ENCODE results near the gene TSHZ1.

The TSHZ1 gene

DNA sequence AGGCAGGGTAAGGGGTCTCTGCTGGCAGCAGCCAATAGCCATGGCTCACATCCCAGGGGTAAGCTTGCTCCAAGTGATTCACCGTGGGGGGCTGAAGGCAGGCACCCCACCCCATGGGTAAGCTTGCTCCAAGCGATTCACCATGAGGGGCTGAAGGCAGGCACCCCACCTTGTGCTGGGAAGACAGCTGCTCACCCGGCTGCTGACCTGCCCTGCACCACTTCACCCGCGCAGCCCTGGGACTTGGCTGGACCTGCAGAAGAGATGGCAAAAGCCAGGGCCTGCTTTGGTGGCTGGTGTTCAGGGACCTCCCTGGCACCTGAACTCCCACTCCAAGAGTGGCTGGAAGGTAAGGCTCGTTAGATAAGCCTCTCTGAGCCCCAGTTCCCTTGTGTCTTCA lies 20.9 kb upstream of the TSHZ1 start:
- TF ChIP-seq FOXM1 (IDR thresholded peaks at IDR 0.05; ENCODE audit: borderline replicate concordance) (no peak), SP1 (IDR thresholded peaks at IDR 0.05) (no peak), NFRKB (IDR thresholded peaks at IDR 0.05) (no peak), TARDBP (IDR thresholded peaks at IDR 0.05) (no peak), BHLHE40 (IDR thresholded peaks at IDR 0.05; ENCODE audit: borderline replicate concordance) (no peak), ZNF384 (IDR thresholded peaks at IDR 0.05) (no peak), L3MBTL2 (conservative IDR thresholded peaks at IDR 0.05) (no peak), SUZ12 (IDR thresholded peaks at IDR 0.05) (no peak), HDGF (IDR thresholded peaks at IDR 0.05; ENCODE audit: borderline replicate concordance) (no peak)
- POLR2A ChIA-PET, result no interaction called here
- DNase-seq (ENCODE audit: extremely low spot score), result no peak
- CTCF ChIA-PET, result no interaction called here

- DNase-seq (ENCODE audit: extremely low spot score), result no peak
- CTCF ChIA-PET, result no interaction called here
- TF ChIP-seq LEF1 (IDR thresholded peaks at IDR 0.05; ENCODE audit: borderline replicate concordance) (no peak), SP1 (IDR thresholded peaks at IDR 0.05) (no peak), ARNT (IDR thresholded peaks at IDR 0.05) (no peak), L3MBTL2 (conservative IDR thresholded peaks at IDR 0.05) (no peak), FOXK2 (IDR thresholded peaks at IDR 0.05) (no peak), ZNF384 (IDR thresholded peaks at IDR 0.05) (no peak), FOXA1 (IDR thresholded peaks at IDR 0.05) (no peak), BHLHE40 (IDR thresholded peaks at IDR 0.05; ENCODE audit: borderline replicate concordance) (no peak), NFRKB (IDR thresholded peaks at IDR 0.05) (no peak), FOXM1 (IDR thresholded peaks at IDR 0.05; ENCODE audit: borderline replicate concordance) (no peak)
- TF ChIP-seq, protein P1, sequence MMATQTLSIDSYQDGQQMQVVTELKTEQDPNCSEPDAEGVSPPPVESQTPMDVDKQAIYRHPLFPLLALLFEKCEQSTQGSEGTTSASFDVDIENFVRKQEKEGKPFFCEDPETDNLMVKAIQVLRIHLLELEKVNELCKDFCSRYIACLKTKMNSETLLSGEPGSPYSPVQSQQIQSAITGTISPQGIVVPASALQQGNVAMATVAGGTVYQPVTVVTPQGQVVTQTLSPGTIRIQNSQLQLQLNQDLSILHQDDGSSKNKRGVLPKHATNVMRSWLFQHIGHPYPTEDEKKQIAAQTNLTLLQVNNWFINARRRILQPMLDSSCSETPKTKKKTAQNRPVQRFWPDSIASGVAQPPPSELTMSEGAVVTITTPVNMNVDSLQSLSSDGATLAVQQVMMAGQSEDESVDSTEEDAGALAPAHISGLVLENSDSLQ (IDR thresholded peaks at IDR 0.05), result no peak
- POLR2A ChIA-PET, result no interaction called here
Measured at GRCh38 chr18:75192899-75193298, 17.7 kb upstream of the TSHZ1 start.

- ChIA-PET CTCF (no interaction called here), POLR2A (no interaction called here)
- no peak for DNase-seq (ENCODE audit: extremely low spot score)
- TF ChIP-seq L3MBTL2 (conservative IDR thresholded peaks at IDR 0.05) (no peak), FOXA1 (IDR thresholded peaks at IDR 0.05) (no peak), BHLHE40 (IDR thresholded peaks at IDR 0.05; ENCODE audit: borderline replicate concordance) (no peak), LEF1 (IDR thresholded peaks at IDR 0.05; ENCODE audit: borderline replicate concordance) (no peak), SP1 (IDR thresholded peaks at IDR 0.05) (no peak), TARDBP (IDR thresholded peaks at IDR 0.05) (no peak), FOXK2 (IDR thresholded peaks at IDR 0.05) (no peak), ZNF384 (IDR thresholded peaks at IDR 0.05) (no peak), CTBP1 (IDR thresholded peaks at IDR 0.05; ENCODE audit: borderline replicate concordance) (no peak), SUZ12 (IDR thresholded peaks at IDR 0.05) (no peak), FOXM1 (IDR thresholded peaks at IDR 0.05; ENCODE audit: borderline replicate concordance) (no peak), ARNT (IDR thresholded peaks at IDR 0.05) (no peak), HDGF (IDR thresholded peaks at IDR 0.05; ENCODE audit: borderline replicate concordance) (no peak), ELF4 (IDR thresholded peaks at IDR 0.05) (no peak), NFRKB (IDR thresholded peaks at IDR 0.05) (no peak)
- TF ChIP-seq, protein P1 (IDR thresholded peaks at IDR 0.05), result no peak
Measured at GRCh38 chr18:75198036-75198435, 12.6 kb upstream of the TSHZ1 start.

DNA sequence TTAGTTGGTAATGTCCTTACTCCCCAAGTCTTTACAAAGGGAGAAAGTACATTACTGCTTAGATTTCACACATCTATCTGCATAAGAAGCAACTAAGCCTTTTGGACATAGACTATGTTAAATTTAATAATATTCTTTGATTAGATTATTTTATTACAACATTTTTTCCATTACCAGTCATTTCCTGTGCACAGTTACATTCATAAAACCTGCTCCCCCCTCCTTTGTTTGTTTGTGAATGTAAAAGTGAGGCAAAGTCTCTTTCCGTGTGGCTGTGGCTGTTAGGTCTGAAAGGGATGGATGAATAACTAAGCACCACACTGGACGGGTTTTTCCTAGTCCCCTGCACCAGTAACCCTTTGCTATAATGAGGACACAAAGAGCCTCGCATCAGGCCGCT lies 11.3 kb upstream of the TSHZ1 start:
- no peak for DNase-seq (ENCODE audit: extremely low spot score)
- no peak for TF ChIP-seq ZNF384 (IDR thresholded peaks at IDR 0.05)
- no peak for TF ChIP-seq NFRKB (IDR thresholded peaks at IDR 0.05)
- TF ChIP-seq TARDBP (IDR thresholded peaks at IDR 0.05), result no peak
- no peak for TF ChIP-seq FOXA1 (IDR thresholded peaks at IDR 0.05)
- TF ChIP-seq LEF1 (IDR thresholded peaks at IDR 0.05; ENCODE audit: borderline replicate concordance), result no peak
- TF ChIP-seq SP1 (IDR thresholded peaks at IDR 0.05), result no peak
- no peak for TF ChIP-seq BHLHE40 (IDR thresholded peaks at IDR 0.05; ENCODE audit: borderline replicate concordance)
- TF ChIP-seq L3MBTL2 (conservative IDR thresholded peaks at IDR 0.05), result no peak
- TF ChIP-seq HDGF (IDR thresholded peaks at IDR 0.05; ENCODE audit: borderline replicate concordance), result no peak
- TF ChIP-seq, protein P1 (IDR thresholded peaks at IDR 0.05), result no peak
- TF ChIP-seq FOXK2 (IDR thresholded peaks at IDR 0.05), result no peak
- no peak for TF ChIP-seq FOXM1 (IDR thresholded peaks at IDR 0.05; ENCODE audit: borderline replicate concordance)
- TF ChIP-seq CTBP1 (IDR thresholded peaks at IDR 0.05; ENCODE audit: borderline replicate concordance), result no peak
- TF ChIP-seq SUZ12 (IDR thresholded peaks at IDR 0.05), result no peak
- no peak for TF ChIP-seq ELF4 (IDR thresholded peaks at IDR 0.05)
- no peak for TF ChIP-seq ARNT (IDR thresholded peaks at IDR 0.05)
- ChIA-PET CTCF (no interaction called here), POLR2A (no interaction called here)

- ChIA-PET CTCF (interaction anchor here (0.6 kb wide), 1 partner anchor 131 kb away, joined by 7 read pairs; no protein-coding TSS in a partner anchor), POLR2A (no interaction called here)
- no peak for DNase-seq (ENCODE audit: extremely low spot score)
- TF ChIP-seq TARDBP (IDR thresholded peaks at IDR 0.05) (no peak), SUZ12 (IDR thresholded peaks at IDR 0.05) (no peak), FOXM1 (IDR thresholded peaks at IDR 0.05; ENCODE audit: borderline replicate concordance) (no peak), SP1 (IDR thresholded peaks at IDR 0.05) (no peak), NFRKB (IDR thresholded peaks at IDR 0.05) (no peak), LEF1 (IDR thresholded peaks at IDR 0.05; ENCODE audit: borderline replicate concordance) (no peak), HDGF (IDR thresholded peaks at IDR 0.05; ENCODE audit: borderline replicate concordance) (no peak), ZNF384 (IDR thresholded peaks at IDR 0.05) (no peak), FOXK2 (IDR thresholded peaks at IDR 0.05) (no peak), CTBP1 (IDR thresholded peaks at IDR 0.05; ENCODE audit: borderline replicate concordance) (no peak), ELF4 (IDR thresholded peaks at IDR 0.05) (no peak), ARNT (IDR thresholded peaks at IDR 0.05) (no peak), BHLHE40 (IDR thresholded peaks at IDR 0.05; ENCODE audit: borderline replicate concordance) (no peak), FOXA1 (IDR thresholded peaks at IDR 0.05) (no peak), L3MBTL2 (conservative IDR thresholded peaks at IDR 0.05) (no peak)
- TF ChIP-seq, protein P1 (IDR thresholded peaks at IDR 0.05), result no peak
Measured at GRCh38 chr18:75200071-75200470, 10.5 kb upstream of the TSHZ1 start.

Data from HEK293T (cell line).